ENCODE data around the gene NOL4L.

NOL4L gene

DNA sequence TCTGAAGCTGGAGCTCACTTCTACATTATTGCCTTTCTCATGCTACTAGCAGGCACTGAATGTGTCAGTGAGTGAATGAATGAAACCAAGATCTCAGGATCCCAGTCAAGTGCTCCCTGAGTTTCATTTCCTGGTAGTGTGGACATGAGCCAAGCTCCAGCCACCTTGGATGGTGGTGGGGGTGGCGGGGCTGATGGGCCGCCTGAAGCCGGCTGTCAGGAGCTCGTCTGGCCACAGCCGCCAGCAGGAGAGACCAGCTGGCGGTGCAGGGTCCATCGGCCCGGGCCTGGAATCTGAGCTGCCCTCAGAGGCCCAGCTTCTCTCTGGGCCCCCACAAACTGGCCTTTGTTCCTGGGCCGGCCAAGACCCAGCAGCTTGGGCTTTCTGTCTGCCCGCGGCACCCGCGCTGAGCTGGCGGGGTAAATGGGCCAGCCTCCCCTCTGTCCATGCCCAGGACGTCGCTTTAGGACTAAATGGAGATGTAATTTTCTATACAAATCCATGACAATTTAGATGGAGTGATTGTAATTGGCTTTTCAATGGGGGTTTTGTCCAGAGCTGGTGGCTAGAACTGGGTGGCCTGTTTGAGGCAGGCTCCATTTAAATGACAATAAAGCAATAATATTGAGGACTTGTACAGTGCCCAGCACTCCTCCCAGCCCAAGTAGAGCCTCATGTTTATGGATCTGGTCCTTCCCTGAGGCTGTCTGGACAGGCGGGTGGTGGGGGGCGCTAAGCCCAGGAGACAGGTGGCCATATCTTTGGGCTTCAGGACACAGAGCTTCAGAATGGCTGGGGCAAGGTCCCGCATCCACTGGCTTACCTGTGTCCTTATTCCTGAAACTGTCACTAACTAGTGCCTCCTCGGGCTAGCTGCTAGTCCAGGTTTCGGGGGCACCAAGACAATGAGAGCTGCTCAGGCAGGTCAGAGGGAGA is 43.5 kb downstream of the NOL4L start:
- no peak for DNase-seq (ENCODE audit: low read depth in 2 of 2)

GRCh38 chr20:32539817-32540675 is 45.1 kb downstream of the NOL4L start:
- DNase-seq (ENCODE audit: low read depth in 2 of 2) = peak; percentile 48 to 56

GRCh38 chr20:32539026-32539816 is 45.9 kb downstream of the NOL4L start:
- no peak for DNase-seq (ENCODE audit: low read depth in 2 of 2)

GRCh38 chr20:32538526-32538939 is 46.6 kb downstream of the NOL4L start:
- DNase-seq (ENCODE audit: low read depth in 2 of 2) = no peak

- DNase-seq (ENCODE audit: low read depth in 2 of 2) = no peak
These were observed 47.2 kb downstream of the NOL4L start for GRCh38 chr20:32537657-32538525.

DNA sequence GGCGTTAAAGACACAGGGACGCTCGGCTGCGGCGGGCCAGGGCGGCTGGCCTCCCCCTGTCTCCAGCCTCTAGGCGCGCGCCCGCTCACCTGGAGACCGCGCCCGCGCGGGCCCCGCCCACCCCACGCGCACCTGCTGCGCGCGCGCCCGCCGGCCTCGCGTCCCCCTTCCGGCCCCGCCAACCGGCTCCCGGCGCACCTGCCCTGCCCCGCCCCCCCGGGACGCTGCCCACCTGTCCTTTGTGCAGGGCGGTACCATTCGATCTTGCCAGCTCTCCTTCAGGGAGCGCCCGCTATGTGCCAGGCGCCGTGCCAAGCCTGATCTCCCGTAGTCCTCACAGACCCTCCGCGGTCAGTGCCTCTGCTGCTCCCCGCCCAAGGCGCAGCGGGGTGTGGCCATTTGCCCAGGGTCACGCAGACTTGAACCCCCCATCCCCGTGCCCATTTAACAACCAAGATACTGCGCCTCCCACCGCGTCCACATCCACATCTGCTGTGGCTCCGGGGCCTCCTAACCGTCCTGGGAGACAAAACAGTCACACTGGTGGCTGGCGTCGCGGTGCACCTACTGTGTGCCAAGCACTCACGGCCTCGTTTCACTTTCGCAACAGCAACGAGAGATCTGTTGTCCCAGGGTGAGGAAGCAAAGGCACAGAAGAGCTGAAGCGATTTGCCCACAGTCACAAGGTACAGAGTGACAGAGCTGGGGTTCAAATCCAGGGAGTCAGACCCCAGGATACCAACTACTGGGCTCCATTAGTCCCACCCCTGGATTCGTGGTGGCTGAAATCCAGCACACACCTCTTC is 48.1 kb downstream of the NOL4L start:
- peak in 1 of 2 donors; percentile 47 for DNase-seq (ENCODE audit: low read depth in 2 of 2)

GRCh38 chr20:32535953-32536823 is 48.9 kb downstream of the NOL4L start:
- DNase-seq (ENCODE audit: low read depth in 2 of 2) = peak in 1 of 2 donors; percentile 61

DNA sequence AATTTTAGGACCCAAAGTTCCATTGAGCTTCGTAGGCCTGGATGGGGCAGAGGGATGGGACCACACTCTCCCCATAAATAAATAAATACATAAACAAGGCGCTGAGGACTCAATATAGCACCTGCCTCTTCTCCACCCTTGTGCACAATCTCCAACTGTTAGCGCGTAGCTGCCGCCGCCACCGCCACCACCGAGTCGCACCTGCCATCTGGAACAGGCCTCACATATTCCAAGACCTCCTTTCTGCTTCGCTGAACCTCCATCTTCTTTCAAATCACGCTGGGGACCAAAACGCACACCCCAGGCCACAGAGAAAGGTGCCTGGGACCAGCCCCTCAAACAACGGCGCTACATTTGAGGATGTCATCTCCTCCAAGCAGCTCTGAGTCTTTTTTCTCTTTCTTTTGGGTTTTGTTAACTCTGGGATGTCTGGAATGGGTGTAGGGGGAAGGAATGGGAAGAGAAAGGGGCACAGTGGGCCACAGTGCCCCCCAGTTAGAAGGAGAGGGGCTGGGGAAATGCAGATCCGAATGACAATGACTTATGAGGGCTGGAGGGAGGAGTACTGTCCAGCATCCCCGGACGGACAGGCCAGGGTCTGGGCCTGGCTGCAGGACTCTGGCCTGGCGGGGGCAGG is 49.7 kb downstream of the NOL4L start:
- no peak for DNase-seq (ENCODE audit: low read depth in 2 of 2)

GRCh38 chr20:32534661-32535240 is 50.4 kb downstream of the NOL4L start:
- DNase-seq (ENCODE audit: low read depth in 2 of 2) = peak in 1 of 2 donors; percentile 40

- DNase-seq (ENCODE audit: low read depth in 2 of 2) = no peak
These were observed 51.4 kb downstream of the NOL4L start for GRCh38 chr20:32533732-32534131.

DNA sequence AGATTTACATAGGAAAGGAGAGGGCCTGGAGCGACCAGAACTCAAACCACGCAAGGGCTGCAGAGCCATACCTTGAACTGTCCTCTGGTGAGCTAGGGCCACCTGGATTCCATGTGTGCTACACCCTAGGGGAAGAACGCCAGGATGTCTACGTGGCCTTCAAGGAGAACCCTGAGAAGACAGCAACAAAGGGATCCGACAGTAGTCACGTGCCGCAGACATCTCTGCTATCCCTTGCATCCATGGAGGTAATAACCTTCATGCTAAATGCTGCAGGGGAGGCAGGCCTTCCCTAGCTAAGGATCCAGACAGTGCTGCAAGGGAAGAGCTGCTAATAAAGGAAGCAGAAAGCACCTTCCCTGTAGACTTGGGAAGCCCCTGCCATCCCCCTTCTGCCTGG is 52.9 kb downstream of the NOL4L start:
- DNase-seq (ENCODE audit: low read depth in 2 of 2) = no peak

GRCh38 chr20:32528905-32529670 is 56.0 kb downstream of the NOL4L start:
- no peak for DNase-seq (ENCODE audit: low read depth in 2 of 2)

DNA sequence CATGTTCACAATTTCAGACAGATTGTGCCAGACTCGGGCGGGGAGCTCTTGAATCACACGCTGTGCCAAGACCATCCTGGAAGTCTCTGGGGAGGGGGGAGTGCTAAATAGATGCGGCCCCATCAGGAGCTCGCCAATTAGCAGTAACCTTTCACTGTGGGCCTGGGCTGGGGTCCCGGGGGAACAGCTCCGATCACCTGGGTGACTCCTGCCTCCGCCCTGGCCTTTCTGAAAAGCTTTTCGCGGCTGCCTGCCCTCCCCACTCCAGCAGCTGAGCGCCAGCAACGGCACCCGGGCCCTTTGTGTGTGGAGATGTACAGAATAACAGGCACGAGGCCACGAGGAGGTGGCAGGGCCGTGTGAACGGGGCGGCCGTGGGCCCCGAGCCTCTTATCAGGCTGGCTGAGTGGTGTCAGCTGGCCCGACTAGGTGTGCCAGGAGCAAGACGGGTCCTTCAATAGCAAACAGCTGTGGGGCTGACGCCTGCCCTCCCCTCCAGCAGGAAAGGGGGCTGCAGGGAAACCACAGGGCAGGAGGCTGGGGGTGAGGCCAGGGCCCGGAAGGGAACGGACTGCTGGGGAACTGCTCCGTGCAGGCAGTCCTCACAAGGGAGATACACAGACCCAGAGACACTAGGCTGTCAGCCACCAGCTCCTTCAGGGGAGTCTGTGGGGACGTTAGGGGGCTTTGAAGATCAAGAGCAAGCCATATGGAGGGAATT is 56.8 kb downstream of the NOL4L start:
- DNase-seq (ENCODE audit: low read depth in 2 of 2) = no peak

GRCh38 chr20:32527447-32528055 is 57.6 kb downstream of the NOL4L start:
- no peak for DNase-seq (ENCODE audit: low read depth in 2 of 2)

DNA sequence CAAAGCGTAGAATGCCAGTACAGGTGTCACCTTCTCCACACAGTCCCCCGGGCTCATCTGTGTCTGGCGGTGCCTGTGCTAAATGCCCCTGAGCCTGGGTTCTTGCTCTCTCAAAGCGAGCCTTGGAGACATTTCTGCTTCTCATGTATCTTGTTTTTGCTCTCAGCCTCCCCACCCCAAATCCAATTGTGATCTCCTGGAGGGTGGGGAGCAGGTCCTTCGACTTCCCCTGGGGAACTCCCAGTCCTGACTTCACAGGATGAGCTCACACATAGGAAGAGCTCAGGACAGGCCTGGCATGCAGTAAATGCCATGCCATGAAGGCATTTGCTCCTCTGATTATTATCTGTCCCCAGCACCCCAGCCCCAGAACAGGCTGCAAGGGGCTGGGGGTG is 58.1 kb downstream of the NOL4L start:
- DNase-seq (ENCODE audit: low read depth in 2 of 2) = no peak

- no peak for DNase-seq (ENCODE audit: low read depth in 2 of 2)
These were observed 58.6 kb downstream of the NOL4L start for GRCh38 chr20:32526541-32526940.

Measured in stimulated activated CD8-positive, alpha-beta memory T cell treated with anti-CD3 and anti-CD28 coated beads, Interleukin-2, amount 100 ng/mL, for 1 hour (primary cell).